Measurements from ENCODE around the gene GRIN3B.
"Not testable (repeated sequence)": the region's sequence is repeated elsewhere in the genome, so short reads cannot be mapped to it uniquely, and the experiment has no call there.

GRIN3B gene

DNA sequence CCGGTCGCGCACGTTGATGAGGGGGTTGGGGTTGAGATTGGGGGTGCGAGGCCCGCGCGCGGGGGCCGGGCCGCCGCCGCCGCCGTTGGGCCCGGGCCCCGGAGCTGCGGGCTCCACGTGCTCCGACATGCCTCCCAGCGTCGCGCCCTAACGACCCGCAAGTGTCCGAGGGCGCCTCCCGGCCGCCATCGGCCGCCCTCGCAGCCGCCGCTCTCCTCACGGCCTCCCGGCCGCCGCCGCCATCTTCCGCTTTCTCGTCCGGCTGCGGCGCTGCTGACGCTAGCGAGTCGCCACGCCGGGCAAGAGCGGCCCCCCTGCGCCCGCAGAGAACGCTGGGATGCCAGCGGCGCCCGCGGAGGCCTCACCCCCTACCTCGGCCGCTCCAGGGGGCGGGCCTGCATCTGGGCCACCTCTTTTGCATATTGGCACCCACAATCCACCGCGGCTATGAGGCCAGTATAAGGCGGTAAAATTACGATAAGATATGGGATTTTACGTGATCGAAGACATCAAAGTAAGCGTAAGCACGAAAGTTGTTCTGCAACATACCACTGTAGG, 20.7 kb downstream of the GRIN3B start, which contains the start of gene TMEM259:
TMEM259 (minus strand) TSS at position 256 of the 558 bp plus-strand sequence; CDS start at position 129, 127 bp downstream.
- DNase-seq, result peak; percentile 98

DNA sequence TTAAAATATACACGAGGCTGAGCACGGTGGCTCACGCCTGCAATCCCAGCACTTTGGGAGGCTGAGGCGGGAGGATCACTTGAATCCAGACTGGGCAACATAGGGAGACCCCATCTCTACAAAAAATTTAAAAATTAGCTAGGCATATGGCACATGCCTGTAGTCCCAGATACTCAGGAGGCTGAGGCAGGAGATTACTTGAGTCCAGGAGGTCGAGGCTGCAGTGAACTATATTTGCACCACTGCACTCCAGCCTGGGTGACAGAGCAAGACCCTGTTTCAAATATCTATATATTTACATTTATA, 23.6 kb downstream of the GRIN3B start:
- DNase-seq, result not testable (repeated sequence)

- DNase-seq, result not testable (repeated sequence)
Measured at GRCh38 chr19:1025080-1025479, 24.9 kb downstream of the GRIN3B start.

- DNase-seq, result no peak
Measured at GRCh38 chr19:1025960-1026782, 26.0 kb downstream of the GRIN3B start, which contains the start of gene CNN2. TSS of gene CNN2 (plus strand) at chr19:1026608. CDS start at chr19:1026662, 54 bp downstream.

- DNase-seq, result no peak
Measured at GRCh38 chr19:1026783-1027649, 26.8 kb downstream of the GRIN3B start.

DNA sequence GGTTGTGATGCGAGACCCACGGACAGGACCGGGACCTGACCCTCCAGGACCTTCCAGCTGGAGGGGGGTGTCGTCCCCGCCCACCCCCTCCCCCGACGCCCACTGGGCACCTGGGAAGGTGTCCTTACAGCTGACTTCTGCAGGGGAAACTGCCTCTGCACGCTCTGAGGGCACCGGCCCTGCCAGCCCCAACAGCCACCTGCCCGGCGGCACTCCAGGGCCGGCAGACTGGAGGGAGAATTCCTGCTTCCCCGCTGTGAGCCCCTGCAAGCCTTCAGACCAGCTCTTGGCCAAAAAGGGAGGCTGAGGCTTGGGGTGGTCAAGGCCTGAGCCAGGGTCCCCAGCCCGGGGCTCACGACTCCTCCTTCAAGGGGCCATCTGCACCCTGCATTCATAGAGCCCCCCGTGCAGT, 27.4 kb downstream of the GRIN3B start:
- DNase-seq, result no peak

GRCh38 chr19:1028062-1028926, 28.1 kb downstream of the GRIN3B start:
- peak; percentile 31 for DNase-seq

GRCh38 chr19:1032264-1032867, 32.1 kb downstream of the GRIN3B start:
- DNase-seq, result no peak

DNA sequence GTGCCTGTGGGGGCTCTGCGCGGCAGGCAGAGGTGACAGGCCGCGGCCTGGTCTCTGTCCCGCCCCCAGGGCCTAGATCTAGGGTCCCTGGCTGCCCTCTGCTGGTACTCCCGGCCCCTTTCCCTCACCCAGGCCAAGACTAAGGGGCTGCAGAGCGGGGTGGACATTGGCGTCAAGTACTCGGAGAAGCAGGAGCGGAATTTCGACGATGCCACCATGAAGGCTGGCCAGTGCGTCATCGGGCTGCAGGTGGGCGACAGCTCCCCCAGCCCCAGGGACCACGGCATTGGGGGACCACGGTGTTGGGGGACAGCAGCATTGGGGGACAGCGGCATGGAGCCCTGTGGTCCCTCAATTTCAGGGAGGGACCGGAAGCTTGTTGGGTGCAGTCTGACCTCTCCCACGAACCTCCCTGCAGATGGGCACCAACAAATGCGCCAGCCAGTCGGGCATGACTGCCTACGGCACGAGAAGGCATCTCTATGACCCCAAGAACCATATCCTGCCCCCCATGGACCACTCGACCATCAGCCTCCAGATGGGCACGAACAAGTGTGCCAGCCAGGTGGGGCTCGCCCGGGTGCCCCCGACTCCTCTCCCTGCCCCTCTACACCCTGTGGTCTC, 35.9 kb downstream of the GRIN3B start:
- DNase-seq, result no peak

- DNase-seq, result no peak
Measured at GRCh38 chr19:1037621-1038064, 37.4 kb downstream of the GRIN3B start.

GRCh38 chr19:1038978-1039645, 38.9 kb downstream of the GRIN3B start:
- DNase-seq, result no peak

DNA sequence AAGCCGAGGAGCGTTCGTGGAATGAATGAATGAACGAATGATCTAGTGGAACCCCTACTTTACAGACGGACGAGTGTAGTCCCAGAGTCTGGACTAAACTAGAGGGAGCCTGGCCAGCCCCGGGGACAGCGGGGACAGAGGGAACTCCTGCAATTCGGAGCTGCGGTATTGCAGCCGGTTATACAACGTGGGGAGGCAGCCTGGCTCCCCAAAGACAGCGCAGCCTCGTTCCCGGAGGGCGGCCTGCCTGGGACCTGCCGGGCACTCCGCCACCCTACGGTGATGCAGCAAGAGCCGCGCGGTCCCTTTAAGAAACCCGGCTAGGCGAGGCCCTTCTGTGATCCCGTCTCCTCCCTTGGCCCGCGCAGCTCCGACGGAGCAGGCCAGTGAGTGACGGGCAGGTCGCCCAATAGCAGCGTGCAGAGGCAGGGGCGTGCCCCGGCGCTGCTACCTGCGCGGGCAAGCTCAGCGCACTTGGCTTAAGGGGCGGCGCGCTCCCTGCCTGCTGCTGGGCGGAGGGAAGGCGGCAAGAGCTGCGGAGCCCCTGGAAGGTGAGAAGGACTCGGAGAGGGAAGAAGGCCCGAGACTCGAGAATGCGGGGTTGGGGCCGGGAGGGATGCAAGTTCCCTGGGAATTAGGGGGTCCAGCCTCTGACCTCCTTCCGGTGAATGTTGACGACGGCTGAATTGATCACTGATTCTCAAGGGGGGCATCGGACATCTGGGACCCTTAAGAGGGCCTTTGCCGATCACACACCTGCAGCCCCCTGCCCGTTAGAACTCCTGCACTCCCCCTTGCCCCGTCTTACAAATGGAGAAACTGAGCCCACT, 39.6 kb downstream of the GRIN3B start, which contains the start of gene ABCA7:
ABCA7 (plus strand) TSS at position 462 of the 830 bp plus-strand sequence. CDS start 1,255 bp downstream, outside the sequence.
- peak; percentile 97 for DNase-seq

DNA sequence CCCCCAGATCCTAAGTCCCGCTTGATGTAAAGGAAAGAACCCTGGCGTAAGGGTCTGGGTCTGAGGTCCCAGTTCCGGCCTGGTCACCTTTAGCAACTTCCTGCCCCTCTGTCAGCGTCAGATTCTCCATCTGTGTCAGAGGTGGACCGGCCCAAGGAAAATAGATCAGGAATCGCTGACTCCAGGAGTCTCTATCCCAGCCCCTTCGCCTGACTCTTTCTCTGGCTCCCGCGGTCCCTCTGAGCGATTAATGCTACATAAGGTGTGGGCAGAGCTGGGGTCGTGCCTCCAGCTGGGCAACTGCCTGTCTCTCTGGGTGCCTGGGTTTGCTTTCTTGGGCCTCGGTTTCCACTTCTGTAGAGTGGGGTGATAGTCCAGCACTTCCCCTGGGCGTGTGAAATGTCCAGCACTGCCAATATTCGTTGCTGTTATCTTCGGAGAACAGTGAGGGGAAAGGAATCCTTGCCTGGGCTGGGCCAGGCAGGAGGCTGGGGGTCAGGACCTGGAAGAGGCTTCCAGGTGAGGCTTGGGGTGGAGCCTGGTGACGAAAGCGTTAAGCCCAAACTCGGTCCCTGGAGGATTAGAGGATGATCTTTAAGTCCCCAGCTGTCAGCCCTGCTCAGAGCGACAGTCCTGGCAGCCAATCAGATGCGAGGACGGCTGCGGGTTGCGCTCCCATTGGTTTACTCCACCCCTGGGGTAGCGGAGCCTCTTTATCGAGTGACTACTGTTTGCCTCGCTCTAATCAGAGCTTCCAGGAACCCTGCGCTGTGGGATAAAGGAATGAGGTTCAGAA, 40.5 kb downstream of the GRIN3B start:
- peak; percentile 94 for DNase-seq

DNA sequence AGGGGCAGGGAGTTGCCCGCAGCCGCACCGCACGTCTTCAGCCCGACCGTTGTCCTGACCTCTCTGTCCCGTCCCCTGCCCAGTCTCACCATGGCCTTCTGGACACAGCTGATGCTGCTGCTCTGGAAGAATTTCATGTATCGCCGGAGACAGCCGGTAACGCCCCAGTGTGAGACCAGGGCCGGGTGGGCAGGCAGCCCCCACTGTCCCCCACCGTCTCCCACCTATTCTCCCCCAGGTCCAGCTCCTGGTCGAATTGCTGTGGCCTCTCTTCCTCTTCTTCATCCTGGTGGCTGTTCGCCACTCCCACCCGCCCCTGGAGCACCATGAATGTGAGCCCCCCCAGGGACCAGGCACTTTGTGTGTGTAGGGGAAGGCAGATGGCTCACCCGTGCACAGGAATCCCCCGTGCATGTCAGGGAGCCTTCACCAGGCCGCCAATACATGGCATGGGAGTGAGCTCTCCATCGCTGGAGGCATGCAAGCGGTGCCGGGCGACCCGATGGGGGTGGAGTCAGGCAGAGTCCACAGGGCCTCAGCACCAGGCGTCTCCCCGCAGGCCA, 41.1 kb downstream of the GRIN3B start:
- no peak for DNase-seq

DNA sequence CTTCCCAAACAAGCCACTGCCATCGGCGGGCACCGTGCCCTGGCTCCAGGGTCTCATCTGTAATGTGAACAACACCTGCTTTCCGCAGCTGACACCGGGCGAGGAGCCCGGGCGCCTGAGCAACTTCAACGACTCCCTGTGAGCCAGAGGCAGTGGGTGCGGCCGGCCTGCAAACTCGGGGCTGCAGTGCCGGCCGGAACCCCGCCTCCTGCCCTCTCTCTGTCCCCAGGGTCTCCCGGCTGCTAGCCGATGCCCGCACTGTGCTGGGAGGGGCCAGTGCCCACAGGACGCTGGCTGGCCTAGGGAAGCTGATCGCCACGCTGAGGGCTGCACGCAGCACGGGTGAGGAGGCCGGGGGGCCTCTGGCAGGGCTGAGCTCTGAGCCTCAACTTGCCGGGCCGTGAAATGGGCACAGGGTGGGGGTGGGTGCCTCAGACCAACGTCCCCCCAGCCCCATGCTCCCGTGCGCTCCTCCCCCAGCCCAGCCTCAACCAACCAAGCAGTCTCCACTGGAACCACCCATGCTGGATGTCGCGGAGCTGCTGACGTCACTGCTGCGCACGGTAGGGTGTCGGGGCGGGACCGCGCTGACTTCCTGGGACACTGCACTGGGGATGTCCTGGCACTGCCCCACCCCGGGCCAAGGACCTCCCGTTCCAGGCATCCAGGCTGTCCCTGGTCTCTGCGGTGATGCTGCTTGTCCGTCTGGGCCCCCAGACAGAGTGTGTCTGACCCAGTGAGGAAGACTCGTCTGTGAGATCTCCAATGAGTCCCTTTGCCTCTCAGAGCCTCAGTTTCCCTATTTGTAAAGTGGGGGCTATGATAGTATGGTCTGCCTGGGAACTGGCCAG, 41.8 kb downstream of the GRIN3B start:
- DNase-seq, result no peak

GRCh38 chr19:1042689-1043511, 42.7 kb downstream of the GRIN3B start:
- DNase-seq, result no peak

DNA sequence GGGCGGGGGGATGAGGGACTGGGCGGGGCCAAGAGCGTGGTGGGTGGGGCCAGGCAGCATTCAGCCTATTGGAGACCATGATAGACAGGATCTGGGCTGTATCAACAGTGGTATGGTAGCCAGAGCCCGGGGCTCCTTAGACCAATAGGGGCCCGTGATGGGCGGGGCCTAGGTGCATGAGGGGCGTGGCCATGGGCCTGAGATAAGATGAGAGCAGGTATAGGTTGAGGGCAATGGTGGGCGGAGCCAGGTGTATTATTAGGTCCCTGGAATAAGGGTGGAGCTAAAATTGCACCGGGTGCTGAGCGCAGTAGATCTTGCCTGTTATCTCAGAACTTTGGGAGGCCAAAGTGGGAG, 45.0 kb downstream of the GRIN3B start:
- peak; percentile 37 for DNase-seq
